ENCODE data around the gene GRIK4.
A peak's percentile ranks its signal among the peaks of the same experiment; 100 is the strongest.

The GRIK4 gene

DNA sequence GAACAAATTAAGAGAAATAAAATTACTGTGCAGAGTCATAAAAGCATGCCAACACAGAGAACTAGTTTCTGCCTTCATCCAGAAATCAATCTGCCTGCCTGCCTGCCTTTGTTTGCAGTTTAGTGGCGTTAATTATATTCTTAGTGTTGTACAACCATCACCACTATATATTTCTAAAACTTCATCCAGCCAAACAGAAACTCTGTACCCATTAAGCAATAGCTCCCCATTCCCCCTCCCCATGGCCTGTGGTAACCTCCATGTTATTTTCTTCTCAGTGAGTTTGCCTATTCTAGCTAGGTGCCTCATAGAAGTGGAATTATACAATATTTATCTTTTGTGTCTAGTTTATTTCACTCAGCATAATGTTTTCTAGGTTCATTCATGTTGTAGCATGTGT lies 329.1 kb downstream of the GRIK4 start:
- Histone ChIP-seq H3K36me3 (ENCODE audit: insufficient read depth, low read length) (no peaks in the 10 kb centered on the region), H3K4me1 (ENCODE audit: insufficient read depth, low read length) (0 out of 2 replicates have a peak, but pooled peaks cover 2% of the 10 kb centered on the region), H3K9me3 (ENCODE audit: control insufficient read depth, insufficient read depth, low read length) (no peaks in the 10 kb centered on the region), H3K9ac (ENCODE audit: low read depth, low read length) (no peak overlapping the region)

DNA sequence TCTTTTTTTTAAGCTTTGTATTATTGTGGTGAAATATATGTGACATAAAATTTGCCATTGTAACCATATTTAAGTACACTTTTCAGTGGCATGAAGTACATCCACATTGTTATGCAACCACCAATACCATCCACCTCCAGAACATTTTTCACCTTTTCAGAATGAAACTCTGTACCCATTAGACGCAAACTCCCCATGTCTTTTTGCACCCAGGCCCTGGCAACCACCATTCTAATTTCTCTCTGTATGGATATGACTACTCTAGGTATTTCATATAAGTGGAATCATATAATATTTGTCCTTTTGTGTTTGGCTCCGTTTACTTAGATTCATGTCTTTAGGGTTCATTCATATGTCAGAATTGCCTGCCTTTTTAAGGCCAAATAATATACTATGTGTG lies 329.5 kb downstream of the GRIK4 start:
- Histone ChIP-seq H3K4me1 (ENCODE audit: insufficient read depth, low read length) (no peaks in the 10 kb centered on the region), H3K9me3 (ENCODE audit: control insufficient read depth, insufficient read depth, low read length) (no peaks in the 10 kb centered on the region), H3K36me3 (ENCODE audit: insufficient read depth, low read length) (no peaks in the 10 kb centered on the region), H3K9ac (ENCODE audit: low read depth, low read length) (no peak overlapping the region)

DNA sequence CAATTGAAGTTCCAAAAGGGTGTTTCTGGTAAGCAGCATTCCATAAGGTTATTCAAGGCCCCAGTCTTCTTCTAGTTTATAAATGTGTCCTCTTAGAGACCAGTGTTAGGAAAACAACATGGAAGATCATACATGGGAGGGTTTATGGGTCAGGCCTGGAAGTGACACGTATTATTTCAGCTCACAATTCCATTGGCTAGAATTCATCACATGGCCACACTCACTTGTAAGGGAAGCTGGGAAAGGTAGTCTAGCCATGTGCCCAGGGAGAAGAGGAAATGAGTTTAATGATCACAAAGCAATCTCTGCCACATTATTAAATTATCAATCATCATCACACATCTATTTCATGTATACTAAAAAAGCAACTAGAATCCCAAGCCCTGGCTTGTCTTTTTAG lies 330.6 kb downstream of the GRIK4 start:
- Histone ChIP-seq H3K9ac (ENCODE audit: low read depth, low read length) (no peak overlapping the region), H3K9me3 (ENCODE audit: control insufficient read depth, insufficient read depth, low read length) (no peaks in the 10 kb centered on the region), H3K36me3 (ENCODE audit: insufficient read depth, low read length) (no peaks in the 10 kb centered on the region), H3K4me1 (ENCODE audit: insufficient read depth, low read length) (no peaks in the 10 kb centered on the region)

DNA sequence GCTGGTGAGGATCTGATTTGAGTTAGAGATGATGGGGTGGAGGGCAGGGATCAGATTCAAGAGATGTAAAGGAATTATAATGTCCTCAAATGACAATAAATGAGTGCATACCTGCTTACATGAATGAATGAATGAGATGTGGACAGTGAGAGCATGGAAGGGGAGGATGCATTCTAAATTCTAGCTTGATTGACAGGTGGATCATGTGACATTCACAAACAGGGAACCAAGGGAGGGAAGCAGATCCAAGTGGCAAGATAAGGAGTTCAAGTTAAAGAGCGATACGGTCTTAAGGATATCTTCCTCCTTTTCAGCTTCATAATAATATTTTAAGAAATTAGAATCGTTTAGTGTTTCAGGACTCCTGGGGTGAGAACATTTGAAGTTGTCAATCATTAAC lies 341.9 kb downstream of the GRIK4 start:
- Histone ChIP-seq H3K4me1 (ENCODE audit: insufficient read depth, low read length) (peaks cover 2% of the 10 kb centered on the region; the same call in 1 of the 2 replicates), H3K9me3 (ENCODE audit: control insufficient read depth, insufficient read depth, low read length) (no peaks in the 10 kb centered on the region), H3K36me3 (ENCODE audit: insufficient read depth, low read length) (no peaks in the 10 kb centered on the region), H3K9ac (ENCODE audit: low read depth, low read length) (no peak overlapping the region)

DNA sequence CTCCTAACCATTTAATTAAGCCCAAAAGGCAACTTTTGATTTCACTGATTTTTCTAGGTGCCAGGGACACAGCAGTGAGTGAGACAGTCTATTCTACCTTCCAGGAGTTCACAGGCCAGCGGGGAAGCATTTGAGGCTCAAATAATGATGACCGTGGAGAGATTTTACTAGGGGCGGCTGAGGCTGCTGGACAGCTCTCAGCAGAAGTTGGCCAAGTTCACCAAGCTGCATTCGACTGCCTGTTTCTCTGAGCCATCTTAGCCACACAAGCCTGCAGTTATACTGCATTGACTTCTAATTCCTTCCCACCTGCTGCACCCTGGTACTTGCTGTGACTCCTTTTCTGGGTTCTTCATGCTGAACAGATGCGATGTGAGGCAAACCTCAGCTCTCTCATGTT lies 343.4 kb downstream of the GRIK4 start:
- H3K36me3 ChIP-seq (ENCODE audit: insufficient read depth, low read length): no peaks in the 10 kb centered on the region
- no peaks in the 10 kb centered on the region for H3K9me3 ChIP-seq (ENCODE audit: control insufficient read depth, insufficient read depth, low read length)
- peaks cover 9% of the 10 kb centered on the region for H3K4me1 ChIP-seq (ENCODE audit: insufficient read depth, low read length)
- no peak overlapping the region for H3K9ac ChIP-seq (ENCODE audit: low read depth, low read length)

DNA sequence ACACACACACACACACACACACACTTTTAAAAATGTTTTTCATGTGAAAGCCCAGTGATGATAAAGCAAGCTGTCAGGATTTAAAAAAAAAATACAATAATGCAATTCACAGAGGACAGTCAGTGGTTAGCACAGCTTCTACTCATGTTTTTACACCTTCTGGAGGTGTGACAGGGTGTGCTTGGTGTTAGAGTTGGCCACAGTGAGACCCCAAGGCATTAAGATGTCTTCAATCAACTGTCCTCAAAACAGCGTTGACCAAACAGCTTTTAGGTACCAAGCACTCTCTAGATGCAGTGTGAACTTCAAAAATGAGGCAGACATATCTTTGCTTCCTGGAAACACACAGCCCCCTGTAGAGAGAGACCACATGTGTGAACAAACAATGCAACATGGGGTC lies 346.0 kb downstream of the GRIK4 start:
- peaks cover 9% of the 10 kb centered on the region for H3K4me1 ChIP-seq (ENCODE audit: insufficient read depth, low read length)
- no peaks in the 10 kb centered on the region for H3K9me3 ChIP-seq (ENCODE audit: control insufficient read depth, insufficient read depth, low read length)
- H3K36me3 ChIP-seq (ENCODE audit: insufficient read depth, low read length): no peaks in the 10 kb centered on the region
- no peak overlapping the region for H3K9ac ChIP-seq (ENCODE audit: low read depth, low read length)

DNA sequence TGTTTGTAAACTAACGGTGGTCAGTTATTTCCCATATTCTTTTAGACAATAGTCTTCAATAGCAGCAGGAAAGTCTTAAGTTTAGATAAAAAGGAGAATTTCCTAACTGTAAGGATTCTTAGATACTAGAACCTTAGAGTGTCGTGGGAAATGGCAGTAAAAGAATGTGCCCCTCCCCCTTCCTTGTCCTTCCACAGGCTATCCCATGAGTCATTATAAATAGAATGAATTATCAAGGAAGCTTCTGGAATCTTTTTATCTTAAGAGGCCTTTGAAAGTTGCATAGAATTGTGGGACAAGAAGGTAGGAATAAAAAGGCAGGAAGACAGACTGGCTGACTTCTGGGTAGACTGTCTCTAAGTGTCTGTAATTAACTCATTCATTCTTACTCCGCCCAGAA lies 347.2 kb downstream of the GRIK4 start:
- Histone ChIP-seq H3K9ac (ENCODE audit: low read depth, low read length) (no peak overlapping the region), H3K9me3 (ENCODE audit: control insufficient read depth, insufficient read depth, low read length) (no peaks in the 10 kb centered on the region), H3K4me1 (ENCODE audit: insufficient read depth, low read length) (peaks cover 9% of the 10 kb centered on the region), H3K36me3 (ENCODE audit: insufficient read depth, low read length) (no peaks in the 10 kb centered on the region)

DNA sequence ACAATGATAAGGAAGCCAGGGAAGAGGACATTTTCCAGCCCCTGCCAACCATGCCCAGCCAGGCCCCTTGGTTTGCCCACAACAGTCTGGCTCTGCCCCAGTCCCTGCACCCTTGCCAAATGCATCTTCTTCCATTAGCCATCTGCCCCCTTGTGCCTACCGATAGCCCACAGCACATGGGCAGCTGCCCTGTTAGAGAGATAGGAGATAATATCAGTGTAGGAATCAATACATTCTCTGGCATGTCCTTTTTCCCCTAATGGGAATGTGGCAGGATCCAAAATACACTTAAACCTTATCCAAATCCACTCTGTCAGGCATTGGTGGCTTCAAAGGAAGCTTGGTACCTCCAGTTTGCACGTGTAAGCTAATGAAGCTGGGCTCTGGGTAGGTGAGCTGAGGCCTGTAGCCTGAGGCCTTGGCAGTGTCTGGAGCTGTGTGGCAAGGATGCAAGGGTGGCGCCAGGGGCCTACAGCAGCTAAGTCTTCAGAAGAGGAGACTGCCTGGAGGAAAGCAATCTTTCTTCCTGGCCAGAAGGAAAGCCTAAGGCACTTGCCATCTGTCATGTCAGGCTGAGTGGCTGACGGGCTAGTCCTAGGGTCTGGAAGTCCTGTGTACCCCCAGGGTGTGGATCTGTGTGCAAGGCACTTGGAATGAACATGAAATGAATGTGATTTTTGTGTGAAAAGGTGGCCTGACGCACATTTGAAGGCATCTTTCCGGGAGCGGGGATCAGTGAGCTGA lies 348.2 kb downstream of the GRIK4 start:
- Histone ChIP-seq H3K36me3 (ENCODE audit: insufficient read depth, low read length) (no peaks in the 10 kb centered on the region), H3K9ac (ENCODE audit: low read depth, low read length) (no peak overlapping the region), H3K9me3 (ENCODE audit: control insufficient read depth, insufficient read depth, low read length) (no peaks in the 10 kb centered on the region), H3K4me1 (ENCODE audit: insufficient read depth, low read length) (peaks cover 9% of the 10 kb centered on the region)

DNA sequence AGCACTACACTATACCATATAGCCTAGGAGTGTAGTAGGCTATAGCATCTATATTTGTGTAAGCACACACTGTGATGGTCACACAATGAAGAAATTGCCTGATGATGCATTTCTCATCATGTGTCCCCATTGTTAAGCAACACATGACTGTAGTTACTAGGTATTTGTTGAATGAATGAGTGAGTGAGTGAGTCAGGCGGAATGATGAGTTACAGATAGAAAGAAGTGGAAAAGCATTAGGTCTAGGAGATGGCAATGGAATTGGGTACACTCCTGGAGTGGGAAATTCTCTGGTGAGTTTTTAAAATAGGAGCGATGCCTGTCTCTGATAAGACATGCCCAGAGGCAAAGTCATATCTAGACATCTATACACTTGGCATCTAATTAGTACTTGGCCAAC lies 351.8 kb downstream of the GRIK4 start:
- Histone ChIP-seq H3K9me3 (ENCODE audit: control insufficient read depth, insufficient read depth, low read length) (no peaks in the 10 kb centered on the region), H3K9ac (ENCODE audit: low read depth, low read length) (no peak overlapping the region), H3K4me1 (ENCODE audit: insufficient read depth, low read length) (peaks cover 22% of the 10 kb centered on the region), H3K36me3 (ENCODE audit: insufficient read depth, low read length) (no peaks in the 10 kb centered on the region)

DNA sequence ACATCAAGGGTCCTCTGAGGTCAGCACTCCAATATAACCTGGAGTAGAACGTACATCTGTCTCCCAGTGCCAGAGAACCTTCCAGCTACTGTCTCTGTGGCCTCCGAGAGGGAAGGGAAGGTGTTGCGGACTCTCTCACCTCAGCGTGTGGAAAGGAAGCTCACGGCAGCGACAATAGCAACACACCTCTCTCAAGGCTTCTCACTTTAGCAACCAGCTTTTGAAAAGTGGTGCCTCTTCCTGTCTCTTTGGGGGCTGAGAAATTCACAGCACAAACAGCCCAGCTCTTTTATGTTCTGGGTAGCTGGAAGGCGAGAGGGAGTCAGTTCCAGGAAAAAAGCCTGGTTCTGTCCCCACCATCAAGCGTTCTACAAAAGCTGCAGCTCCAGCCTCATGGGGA lies 355.5 kb downstream of the GRIK4 start:
- peaks cover 15% of the 10 kb centered on the region for H3K4me1 ChIP-seq (ENCODE audit: insufficient read depth, low read length)
- no peaks in the 10 kb centered on the region for H3K9me3 ChIP-seq (ENCODE audit: control insufficient read depth, insufficient read depth, low read length)
- H3K36me3 ChIP-seq (ENCODE audit: insufficient read depth, low read length): no peaks in the 10 kb centered on the region
- 0 out of 2 replicates have a peak overlapping the region, but pooled peaks have one; percentile 7 for H3K9ac ChIP-seq (ENCODE audit: low read depth, low read length)

DNA sequence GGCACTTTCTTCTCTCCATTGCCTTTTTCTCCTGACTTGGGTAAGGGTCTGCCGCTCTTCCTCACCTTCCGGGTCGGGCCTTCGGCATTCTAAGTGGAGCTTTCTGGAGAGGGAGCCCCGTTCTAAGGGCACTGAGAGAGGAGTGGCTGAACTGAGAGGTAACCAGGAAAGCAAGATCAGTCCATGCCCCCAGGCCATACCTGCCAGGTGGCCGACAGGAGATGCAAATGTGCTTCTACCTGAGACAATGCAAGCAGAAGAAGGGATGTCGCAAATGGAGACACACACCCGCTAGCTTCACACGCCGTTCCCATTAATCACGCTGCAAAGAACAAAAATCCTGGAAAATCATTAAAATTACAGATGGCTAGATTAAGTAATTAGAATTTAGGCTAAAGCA lies 356.0 kb downstream of the GRIK4 start:
- Histone ChIP-seq H3K9ac (ENCODE audit: low read depth, low read length) (0 out of 2 replicates have a peak overlapping the region, but pooled peaks have one; percentile 7), H3K4me1 (ENCODE audit: insufficient read depth, low read length) (peaks cover 15% of the 10 kb centered on the region)

DNA sequence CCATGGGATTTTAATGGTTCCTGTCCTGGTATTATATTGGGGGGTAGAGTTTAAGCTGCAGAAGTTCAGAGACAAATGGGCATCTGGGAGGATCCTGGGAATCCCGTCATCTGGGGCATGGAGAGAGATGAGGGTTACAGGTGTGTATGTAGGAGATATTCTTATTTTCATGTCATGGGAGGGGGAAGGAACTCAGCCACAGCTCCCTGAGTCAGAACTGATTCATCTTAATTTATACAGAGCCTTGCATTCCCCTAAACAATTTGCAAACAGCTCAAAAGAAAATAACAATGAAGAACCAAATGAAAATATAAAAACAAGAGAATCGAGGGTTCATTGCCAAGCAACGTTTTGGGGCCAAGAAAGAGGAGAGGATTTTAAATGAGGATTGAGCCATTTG lies 356.4 kb downstream of the GRIK4 start:
- H3K9ac ChIP-seq (ENCODE audit: low read depth, low read length): no peak overlapping the region
- H3K36me3 ChIP-seq (ENCODE audit: insufficient read depth, low read length): no peaks in the 10 kb centered on the region
- no peaks in the 10 kb centered on the region for H3K9me3 ChIP-seq (ENCODE audit: control insufficient read depth, insufficient read depth, low read length)
- peaks cover 15% of the 10 kb centered on the region for H3K4me1 ChIP-seq (ENCODE audit: insufficient read depth, low read length)

More for the DNA sequence above, 356.0 kb downstream of the GRIK4 start:
- H3K9me3 ChIP-seq (ENCODE audit: control insufficient read depth, insufficient read depth, low read length): no peaks in the 10 kb centered on the region
- no peaks in the 10 kb centered on the region for H3K36me3 ChIP-seq (ENCODE audit: insufficient read depth, low read length)

DNA sequence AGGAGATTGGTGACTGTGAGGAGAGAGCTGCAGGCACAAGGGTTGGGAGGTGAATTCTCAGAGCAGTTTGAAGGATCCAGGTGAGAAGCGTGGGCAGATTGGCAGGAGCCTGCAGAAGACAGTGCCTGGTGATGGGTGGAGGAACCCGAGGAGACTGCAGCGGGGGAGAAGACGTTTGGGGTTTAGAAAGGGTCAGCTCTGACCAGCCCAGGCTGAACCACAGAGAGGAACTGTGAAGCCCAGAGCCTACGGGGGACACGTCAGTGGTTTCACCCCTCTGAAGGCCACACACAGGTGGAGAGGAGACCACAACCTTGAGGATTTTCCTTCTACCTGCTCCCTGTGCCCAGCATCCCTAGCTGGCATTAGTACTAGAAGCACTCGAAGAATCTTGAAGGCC lies 357.5 kb downstream of the GRIK4 start:
- no peak overlapping the region for H3K9ac ChIP-seq (ENCODE audit: low read depth, low read length)
- H3K36me3 ChIP-seq (ENCODE audit: insufficient read depth, low read length): no peaks in the 10 kb centered on the region
- no peaks in the 10 kb centered on the region for H3K9me3 ChIP-seq (ENCODE audit: control insufficient read depth, insufficient read depth, low read length)
- H3K4me1 ChIP-seq (ENCODE audit: insufficient read depth, low read length): peaks cover 15% of the 10 kb centered on the region

DNA sequence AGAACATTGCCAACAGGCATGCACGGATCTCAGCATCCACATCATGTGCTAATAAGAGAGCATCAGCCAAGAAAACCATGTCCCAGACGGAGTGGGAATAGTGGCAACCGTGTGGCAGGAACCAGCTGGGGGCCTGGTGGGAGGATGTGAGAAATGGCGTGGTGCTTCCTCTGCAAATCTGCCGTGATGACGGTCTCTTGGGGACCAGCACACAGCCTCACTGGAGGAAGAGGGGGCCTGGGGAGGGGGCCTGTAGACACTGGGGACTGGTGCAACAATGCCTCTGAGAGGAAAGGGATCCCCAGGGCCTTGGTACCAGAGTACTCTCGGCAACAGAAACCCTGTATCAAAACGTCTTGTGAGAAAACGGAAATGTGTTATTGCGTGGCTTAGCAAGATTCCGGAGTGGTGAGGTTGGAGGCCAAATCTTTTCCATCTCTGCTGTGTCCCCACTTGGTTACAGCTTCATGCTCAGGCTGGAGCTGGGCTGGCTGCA lies 358.0 kb downstream of the GRIK4 start:
- Histone ChIP-seq H3K9me3 (ENCODE audit: control insufficient read depth, insufficient read depth, low read length) (no peaks in the 10 kb centered on the region), H3K4me1 (ENCODE audit: insufficient read depth, low read length) (peaks cover 15% of the 10 kb centered on the region), H3K36me3 (ENCODE audit: insufficient read depth, low read length) (no peaks in the 10 kb centered on the region), H3K9ac (ENCODE audit: low read depth, low read length) (no peak overlapping the region)

DNA sequence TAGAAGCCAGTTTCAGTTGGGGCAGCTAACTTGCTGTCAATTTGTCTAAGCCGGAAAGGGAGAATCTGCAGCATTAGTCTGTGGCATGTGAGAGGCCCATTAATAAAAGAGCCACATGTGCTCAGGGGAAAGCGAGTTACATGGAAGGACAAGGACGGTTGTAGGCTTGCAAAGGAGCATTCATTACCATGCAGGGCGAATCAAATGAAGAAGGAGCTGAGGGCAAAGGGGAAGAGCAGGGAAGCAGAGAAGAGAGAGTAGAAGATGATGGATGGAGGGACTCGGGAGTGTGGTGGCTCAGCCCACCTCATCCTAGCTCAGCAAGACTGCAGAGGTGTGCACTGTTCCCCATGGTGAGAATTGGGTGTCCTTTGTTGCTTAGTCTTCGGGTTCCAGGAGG lies 359.6 kb downstream of the GRIK4 start:
- Histone ChIP-seq H3K9ac (ENCODE audit: low read depth, low read length) (no peak overlapping the region), H3K4me1 (ENCODE audit: insufficient read depth, low read length) (peaks cover 15% of the 10 kb centered on the region), H3K36me3 (ENCODE audit: insufficient read depth, low read length) (no peaks in the 10 kb centered on the region), H3K9me3 (ENCODE audit: control insufficient read depth, insufficient read depth, low read length) (no peaks in the 10 kb centered on the region)
